Kidney epithelial cell (primary cell): ENCODE results near the gene PLPP2. TPM values are rescaled to one million over a fixed set of nuclear protein-coding genes. Genes with fewer than 3 reads are reported as not detected.

Experiments used
- DNase-seq: peaks from one replicate; pipeline ENCODE4 v3.0.0-alpha.2; 2010; ENCODE audit warnings: low read depth
- H3K27me3 ChIP-seq: 2 replicates; pipeline ENCODE4 v1.6.0; 2011; ENCODE audit warnings: low read length; ENCODE audit not compliant: control insufficient read depth, insufficient read depth
- H3K36me3 ChIP-seq: 2 replicates; pipeline ENCODE4 v1.5.1; 2011; ENCODE audit warnings: low read length; ENCODE audit not compliant: control insufficient read depth, insufficient read depth
- H3K4me3 ChIP-seq: 2 replicates; pipeline ENCODE4 v1.5.1; 2011; ENCODE audit warnings: low read depth, mild to moderate bottlenecking, control low read depth, low read length
- total RNA-seq: library from RNA; depleted of rRNA; stranded (reverse); fragments of >200 nt; gene quantifications from 2 replicates; pipeline ENCODE4 v1.2.3, GENCODE V29; 2015
- TF ChIP-seq, protein P1 (sequence below): IDR thresholded peaks from 2 replicates; pipeline ENCODE4 v1.5.1; 2011; ENCODE audit warnings: mild to moderate bottlenecking, moderate library complexity, low read length, control low read depth, inconsistent platforms; ENCODE audit not compliant: insufficient read depth, poor library complexity, severe bottlenecking

PLPP2 gene
- total RNA-seq, 1 donor from 2014 or later, result 63.0 TPM

DNA sequence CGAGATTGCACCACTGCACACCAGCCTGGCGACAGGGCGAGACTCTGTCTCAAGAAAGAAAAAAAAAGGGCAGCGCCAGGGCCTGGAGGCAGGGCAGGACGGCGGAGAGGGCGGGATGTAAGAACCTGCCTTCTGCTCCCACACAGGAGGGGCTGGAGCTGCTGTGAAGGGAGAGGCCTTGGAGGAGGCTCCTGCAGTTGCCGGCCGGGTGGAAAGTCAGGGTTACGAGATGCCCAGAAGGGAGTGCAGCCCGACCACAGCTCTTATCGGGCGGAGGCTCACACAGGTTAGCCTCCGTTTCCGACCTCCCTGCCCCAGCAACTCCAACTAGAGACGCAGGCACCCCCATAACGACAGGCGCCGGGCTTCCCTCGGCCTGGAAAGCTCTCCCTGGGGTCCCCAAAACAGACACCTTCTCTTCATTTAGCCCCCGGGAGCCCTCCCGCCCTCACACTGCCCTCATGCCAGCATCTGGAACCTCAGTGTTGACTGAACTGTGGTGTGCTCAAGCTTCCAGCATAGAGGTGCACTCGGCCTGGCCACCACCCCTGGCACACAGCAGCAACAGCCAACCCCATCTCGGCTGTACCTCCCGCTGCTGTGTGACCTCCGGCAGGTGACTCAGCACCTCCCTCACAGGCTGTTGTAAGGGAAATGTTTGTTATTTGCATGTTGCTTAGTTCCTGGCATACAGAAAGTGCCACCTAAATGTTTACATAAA is 1.4 kb downstream of the PLPP2 start:
- Histone ChIP-seq H3K27me3 (peaks cover 32% of the 10 kb centered on the region), H3K36me3 (no peaks in the 10 kb centered on the region), H3K4me3 (peak overlapping the region; percentile 60)
- DNase-seq, result peak; percentile 54
- TF ChIP-seq, protein P1, sequence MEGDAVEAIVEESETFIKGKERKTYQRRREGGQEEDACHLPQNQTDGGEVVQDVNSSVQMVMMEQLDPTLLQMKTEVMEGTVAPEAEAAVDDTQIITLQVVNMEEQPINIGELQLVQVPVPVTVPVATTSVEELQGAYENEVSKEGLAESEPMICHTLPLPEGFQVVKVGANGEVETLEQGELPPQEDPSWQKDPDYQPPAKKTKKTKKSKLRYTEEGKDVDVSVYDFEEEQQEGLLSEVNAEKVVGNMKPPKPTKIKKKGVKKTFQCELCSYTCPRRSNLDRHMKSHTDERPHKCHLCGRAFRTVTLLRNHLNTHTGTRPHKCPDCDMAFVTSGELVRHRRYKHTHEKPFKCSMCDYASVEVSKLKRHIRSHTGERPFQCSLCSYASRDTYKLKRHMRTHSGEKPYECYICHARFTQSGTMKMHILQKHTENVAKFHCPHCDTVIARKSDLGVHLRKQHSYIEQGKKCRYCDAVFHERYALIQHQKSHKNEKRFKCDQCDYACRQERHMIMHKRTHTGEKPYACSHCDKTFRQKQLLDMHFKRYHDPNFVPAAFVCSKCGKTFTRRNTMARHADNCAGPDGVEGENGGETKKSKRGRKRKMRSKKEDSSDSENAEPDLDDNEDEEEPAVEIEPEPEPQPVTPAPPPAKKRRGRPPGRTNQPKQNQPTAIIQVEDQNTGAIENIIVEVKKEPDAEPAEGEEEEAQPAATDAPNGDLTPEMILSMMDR, result no peak

DNA sequence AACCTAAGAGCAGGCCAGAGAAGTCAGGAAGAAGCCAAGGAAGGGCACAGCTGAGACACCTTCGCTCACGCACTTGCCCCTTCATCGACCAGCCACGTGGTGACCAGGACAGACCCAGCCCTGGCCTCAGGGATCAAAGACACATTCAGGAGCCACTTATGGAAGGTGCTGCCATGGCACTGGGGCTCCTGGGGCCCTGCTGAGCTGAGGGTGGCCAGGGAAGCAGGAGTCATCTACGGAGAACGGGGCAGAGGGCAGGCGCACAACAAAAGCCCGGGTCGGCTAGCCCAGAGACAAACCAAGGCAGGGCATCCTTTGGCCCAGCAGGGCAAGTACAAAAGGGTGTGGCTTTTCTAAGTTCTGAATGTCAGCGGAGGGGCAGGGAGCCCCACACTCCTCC is 2.3 kb downstream of the PLPP2 start:
- Histone ChIP-seq H3K4me3 (no peak overlapping the region), H3K36me3 (no peaks in the 10 kb centered on the region), H3K27me3 (peaks cover 23% of the 10 kb centered on the region)
- TF ChIP-seq, protein P1, result no peak
- no peak for DNase-seq

DNA sequence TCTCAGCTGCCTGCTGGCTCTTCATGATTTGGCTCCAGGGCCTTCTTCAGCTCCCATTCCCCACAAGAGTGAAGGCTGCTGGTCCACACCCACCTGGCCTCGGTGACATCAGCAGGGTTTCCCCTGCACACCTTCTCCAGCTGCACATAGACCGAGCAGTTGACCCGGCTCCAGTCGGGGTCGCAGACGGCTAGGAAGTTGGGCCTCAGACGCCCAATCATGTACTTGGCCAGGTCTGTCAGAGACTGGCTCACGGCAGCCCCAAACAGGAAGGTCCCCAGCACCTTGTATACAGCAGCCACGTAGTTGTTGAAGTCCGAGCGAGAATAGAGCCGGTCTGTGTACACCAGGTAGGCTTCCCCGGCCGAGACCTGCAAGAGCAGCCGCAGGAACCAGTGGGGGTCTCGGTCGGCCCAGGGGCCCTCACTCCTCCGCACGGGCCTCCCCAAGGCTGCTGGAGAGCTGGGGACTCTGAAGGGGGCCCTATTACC is 3.8 kb downstream of the PLPP2 start:
- TF ChIP-seq, protein P1, result no peak
- DNase-seq, result no peak
- H3K4me3 ChIP-seq, result no peak overlapping the region
- H3K36me3 ChIP-seq, result no peaks in the 10 kb centered on the region
- peaks cover 8% of the 10 kb centered on the region for H3K27me3 ChIP-seq

DNA sequence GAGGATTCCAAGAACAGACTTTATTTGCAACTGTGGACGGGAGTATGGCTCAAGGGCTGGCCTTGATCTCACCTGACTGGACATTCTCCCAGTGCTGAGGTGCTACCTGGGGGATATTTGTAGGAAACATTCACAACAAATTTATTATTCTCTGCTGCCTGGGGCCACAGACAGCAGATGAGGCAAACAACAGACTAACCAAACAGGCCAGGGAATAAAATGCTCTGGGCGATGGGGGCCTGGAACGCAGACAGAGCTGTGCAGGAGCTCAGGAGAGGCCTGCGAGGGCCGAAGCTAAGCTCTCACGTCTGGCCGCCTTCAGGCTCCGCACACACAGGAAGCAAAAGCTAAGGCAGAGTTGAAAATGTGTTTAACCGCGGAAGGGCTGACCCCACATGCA is 7.8 kb downstream of the PLPP2 start:
- Histone ChIP-seq H3K4me3 (no peak overlapping the region), H3K27me3 (no peaks in the 10 kb centered on the region), H3K36me3 (no peaks in the 10 kb centered on the region)
- DNase-seq, result no peak
- TF ChIP-seq, protein P1, result no peak

DNA sequence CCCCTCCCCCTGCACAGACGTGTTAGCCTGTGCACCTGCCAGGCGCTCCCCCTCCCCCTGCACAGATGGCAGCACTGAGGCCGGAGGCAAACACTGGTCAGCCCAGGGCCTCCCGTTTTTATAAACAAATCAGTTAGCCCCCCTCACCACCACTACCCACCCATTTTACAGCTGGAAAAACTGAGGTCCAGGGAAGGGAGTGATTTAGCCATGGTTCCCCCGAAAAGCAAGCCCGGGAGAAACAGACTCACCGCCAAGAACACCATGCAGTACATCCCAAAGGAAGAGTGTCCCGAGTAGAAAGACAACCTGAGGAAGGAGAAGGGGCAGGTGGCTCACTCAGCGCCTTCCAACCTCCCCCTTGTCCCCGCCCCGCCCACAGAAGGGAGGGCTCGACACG is 8.7 kb downstream of the PLPP2 start:
- Histone ChIP-seq H3K27me3 (no peaks in the 10 kb centered on the region), H3K36me3 (no peaks in the 10 kb centered on the region), H3K4me3 (no peak overlapping the region)
- DNase-seq, result no peak
- TF ChIP-seq, protein P1, result no peak

DNA sequence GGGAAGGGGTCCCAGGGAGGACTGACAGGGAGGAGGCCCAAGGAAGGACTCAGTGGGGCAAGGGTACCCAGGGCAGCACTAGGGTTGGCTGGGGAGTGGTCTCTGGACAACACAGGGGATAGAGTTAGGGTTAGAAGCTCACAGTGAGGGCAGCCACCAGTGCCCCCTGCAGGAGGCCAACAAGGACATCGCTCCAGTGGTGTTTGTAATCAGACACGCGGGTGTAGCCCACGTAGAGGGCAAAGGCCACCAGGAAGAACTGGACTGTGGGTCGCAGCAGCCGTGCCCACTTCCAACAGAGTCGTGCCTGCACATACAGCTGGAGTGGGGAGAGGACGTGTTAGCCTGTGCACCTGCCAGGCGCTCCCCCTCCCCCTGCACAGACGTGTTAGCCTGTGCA is 9.2 kb downstream of the PLPP2 start:
- Histone ChIP-seq H3K36me3 (no peaks in the 10 kb centered on the region), H3K27me3 (no peaks in the 10 kb centered on the region), H3K4me3 (no peak overlapping the region)
- no peak for DNase-seq
- TF ChIP-seq, protein P1, result no peak
